Endothelial cell of umbilical vein (primary cell): ENCODE results near the gene SLC22A23.

Experiments used
- CTCF ChIP-seq, 2 donors: IDR thresholded peaks; 1 replicate in 1 of 2; 2 replicates in 1 of 2; pipeline ENCODE4 v1.5.1; 2011; ENCODE audit warnings: low read length in 2 of 2, mild to moderate bottlenecking in 2 of 2, moderate library complexity in 2 of 2, control low read depth in 1 of 2, inconsistent platforms in 1 of 2, low read depth in 1 of 2; ENCODE audit not compliant: insufficient read depth in 1 of 2; ENCODE audit errors: extremely low read depth in 1 of 2
- POLR2A ChIP-seq: IDR thresholded peaks from 2 replicates; pipeline ENCODE4 v1.6.1; 2012; ENCODE audit warnings: low read depth, mild to moderate bottlenecking, control low read depth, low read length

GRCh38 chr6:3296537-3296936 is 160.3 kb downstream of the SLC22A23 start:
- TF ChIP-seq CTCF (IDR thresholded peaks at IDR 0.05; ENCODE audit: extremely low read depth in 1 of 2, insufficient read depth in 1 of 2, low read depth in 1 of 2, low read length in 2 of 2) (no peak), POLR2A (no peak)
